Activated naive CD4-positive, alpha-beta T cell treated with anti-CD3 and anti-CD28 coated beads, Interleukin-2, amount 50 U/mL, for 16 hours (primary cell): ENCODE measurements around the gene OAS2.
"Not testable (repeated sequence)": the region's sequence is repeated elsewhere in the genome, so short reads cannot be mapped to it uniquely, and the experiment has no call there.

Experiments used
- DNase-seq: peaks from one replicate; pipeline ENCODE4 v3.0.0-alpha.2; 2020

OAS2 gene

GRCh38 chr12:112987561-112987960 is 9.2 kb downstream of the OAS2 start:
- no peak for DNase-seq

GRCh38 chr12:112988224-112988623 is 9.9 kb downstream of the OAS2 start:
- no peak for DNase-seq

GRCh38 chr12:112988823-112989385 is 10.6 kb downstream of the OAS2 start:
- not testable (repeated sequence) for DNase-seq

GRCh38 chr12:112989806-112990205 is 11.5 kb downstream of the OAS2 start:
- no peak for DNase-seq

DNA sequence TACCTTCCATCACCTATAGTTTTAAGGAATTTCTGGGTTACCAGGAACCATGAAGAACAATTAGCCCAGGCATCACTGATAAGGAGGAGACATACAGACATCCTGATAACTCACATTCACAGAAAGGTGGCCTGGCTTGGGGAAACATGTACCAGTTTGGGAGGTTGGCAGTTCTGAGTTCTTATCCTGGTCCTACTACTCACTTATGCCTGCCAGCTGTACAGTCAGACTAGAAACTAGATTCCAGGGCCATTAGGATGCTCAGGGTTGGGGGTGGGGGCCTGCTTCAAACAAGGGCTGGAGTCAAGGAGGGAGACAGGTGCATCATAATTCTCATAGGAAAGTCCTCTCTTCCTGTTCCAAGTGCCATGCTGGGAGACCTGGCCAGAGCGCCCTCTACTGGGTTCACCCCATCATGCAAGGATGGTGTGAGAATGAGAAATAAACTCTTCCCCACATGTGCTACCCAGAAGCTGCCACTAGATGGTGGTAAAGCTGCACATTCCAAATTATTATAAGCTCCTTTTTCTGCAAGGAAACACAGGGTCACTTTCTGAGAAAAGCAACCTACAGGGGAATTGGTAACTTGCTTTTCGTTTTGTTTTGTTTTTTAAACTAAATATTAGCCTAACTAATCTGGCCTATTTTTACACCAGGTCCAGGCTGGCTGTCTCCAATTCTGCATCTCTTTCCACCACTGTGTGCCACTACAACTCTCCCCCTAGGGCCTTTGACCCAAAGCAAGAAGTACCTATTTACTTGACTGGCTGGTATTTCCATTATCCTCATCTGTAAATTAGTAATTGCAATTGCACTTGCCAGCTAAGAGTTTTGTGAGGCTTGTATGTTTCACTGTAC is 14.5 kb downstream of the OAS2 start:
- DNase-seq, result peak; percentile 67

DNA sequence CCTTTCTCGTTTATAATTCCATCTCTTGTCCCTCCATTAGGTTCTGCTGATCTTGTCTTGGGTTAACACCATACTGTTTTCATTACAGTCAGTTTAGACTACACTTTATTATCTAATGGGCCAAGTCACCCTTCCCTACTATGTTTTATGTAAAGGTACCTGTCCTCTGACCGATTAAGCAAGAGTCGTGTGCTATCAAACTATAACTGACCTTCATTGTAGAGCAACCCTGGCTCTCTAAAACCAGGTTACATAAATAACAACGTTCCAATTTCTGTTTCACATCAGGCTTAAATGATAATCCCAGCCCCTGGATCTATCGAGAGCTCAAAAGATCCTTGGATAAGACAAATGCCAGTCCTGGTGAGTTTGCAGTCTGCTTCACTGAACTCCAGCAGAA is 16.7 kb downstream of the OAS2 start:
- DNase-seq, result no peak

- DNase-seq, result no peak
Measured at GRCh38 chr12:112996501-112996900, 18.2 kb downstream of the OAS2 start.

DNA sequence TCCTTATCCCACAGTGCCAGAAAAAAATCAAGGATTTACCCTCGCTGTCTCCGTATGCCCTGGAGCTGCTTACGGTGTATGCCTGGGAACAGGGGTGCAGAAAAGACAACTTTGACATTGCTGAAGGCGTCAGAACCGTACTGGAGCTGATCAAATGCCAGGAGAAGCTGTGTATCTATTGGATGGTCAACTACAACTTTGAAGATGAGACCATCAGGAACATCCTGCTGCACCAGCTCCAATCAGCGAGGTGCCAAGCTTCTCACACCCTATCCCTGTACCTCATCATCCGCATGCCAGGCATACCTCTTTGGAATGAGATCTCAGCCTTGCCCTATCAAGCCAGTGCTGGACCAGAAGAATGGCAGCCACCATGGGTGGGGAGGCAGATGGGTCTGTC is 19.2 kb downstream of the OAS2 start:
- DNase-seq, result no peak

- no peak for DNase-seq
Measured at GRCh38 chr12:112998987-112999767, 20.9 kb downstream of the OAS2 start.

DNA sequence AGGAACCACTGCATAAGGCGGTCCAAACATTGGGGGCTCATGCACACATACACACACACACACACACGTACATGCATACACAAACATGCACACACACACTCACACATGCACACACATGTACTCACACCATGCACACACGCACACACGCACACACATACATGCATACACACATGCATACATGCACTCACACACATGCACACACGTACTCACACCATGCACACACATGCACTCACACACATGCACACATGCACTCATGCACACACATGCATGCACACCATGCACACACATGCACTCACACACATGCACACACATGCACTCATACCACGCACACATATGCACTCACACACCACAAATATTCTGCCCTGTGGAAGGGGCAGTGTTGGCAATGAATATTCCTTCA is 22.1 kb downstream of the OAS2 start:
- no peak for DNase-seq

GRCh38 chr12:113002155-113002554 is 23.8 kb downstream of the OAS2 start:
- no peak for DNase-seq

DNA sequence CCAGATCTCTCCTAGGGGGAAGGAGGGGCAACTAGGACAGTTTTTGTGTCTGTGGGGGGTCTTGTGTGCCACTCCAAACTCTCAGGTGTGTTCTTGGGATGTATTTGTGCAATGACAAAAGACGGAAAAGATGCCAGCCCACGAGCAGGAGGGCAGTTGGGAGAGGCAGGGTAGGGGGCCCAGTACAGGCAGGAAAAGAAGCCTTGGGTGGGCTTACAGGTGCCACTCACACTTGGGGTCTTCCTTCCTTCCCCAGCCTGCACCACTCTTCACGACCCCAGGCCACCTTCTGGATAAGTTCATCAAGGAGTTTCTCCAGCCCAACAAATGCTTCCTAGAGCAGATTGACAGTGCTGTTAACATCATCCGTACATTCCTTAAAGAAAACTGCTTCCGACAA is 24.4 kb downstream of the OAS2 start:
- no peak for DNase-seq

GRCh38 chr12:113003636-113004035 is 25.3 kb downstream of the OAS2 start:
- DNase-seq, result no peak

- no peak for DNase-seq
Measured at GRCh38 chr12:113005762-113006161, 27.4 kb downstream of the OAS2 start.

- DNase-seq, result no peak
Measured at GRCh38 chr12:113006206-113006605, 27.9 kb downstream of the OAS2 start.

DNA sequence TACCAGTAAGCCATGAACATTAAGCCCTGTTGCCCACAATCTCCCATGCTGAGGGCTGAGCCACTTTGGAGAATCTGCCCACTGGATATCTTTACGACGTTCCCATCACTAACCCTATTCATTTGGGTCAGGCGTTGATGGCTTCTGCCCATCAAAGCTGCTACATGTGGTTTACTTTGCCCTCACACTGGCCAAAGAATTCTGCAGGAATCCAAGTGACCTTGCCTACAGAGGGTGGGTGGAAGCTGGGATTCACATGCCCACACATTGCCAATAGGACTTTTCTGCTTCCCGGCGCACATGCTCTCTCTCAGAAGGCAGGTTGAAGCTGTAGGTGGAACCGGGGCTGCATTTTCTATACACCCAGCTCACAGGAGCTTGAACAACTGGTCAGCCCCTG is 28.3 kb downstream of the OAS2 start:
- DNase-seq, result no peak

DNA sequence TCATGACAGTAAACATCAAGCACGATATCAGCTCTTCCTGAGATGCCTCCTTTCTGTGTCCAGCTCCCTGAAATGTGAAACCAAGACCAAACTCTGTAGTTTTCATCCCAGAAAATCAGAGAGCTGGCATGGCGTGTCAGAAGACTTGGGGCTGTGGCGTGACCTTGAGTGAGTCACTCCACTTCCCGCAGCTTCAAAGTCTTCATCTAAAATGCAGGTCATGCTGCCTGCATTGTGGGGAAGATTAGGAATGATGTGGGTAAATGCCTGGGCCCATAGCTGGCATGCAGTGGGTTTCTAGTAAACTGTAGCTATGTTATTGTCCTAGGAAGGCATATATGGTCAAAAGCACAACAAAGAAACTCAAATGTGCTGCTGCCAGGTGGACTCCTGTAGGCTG is 28.8 kb downstream of the OAS2 start:
- no peak for DNase-seq

- no peak for DNase-seq
Measured at GRCh38 chr12:113010701-113011100, 32.4 kb downstream of the OAS2 start.

- no peak for DNase-seq
Measured at GRCh38 chr12:113014565-113014964, 36.2 kb downstream of the OAS2 start.

DNA sequence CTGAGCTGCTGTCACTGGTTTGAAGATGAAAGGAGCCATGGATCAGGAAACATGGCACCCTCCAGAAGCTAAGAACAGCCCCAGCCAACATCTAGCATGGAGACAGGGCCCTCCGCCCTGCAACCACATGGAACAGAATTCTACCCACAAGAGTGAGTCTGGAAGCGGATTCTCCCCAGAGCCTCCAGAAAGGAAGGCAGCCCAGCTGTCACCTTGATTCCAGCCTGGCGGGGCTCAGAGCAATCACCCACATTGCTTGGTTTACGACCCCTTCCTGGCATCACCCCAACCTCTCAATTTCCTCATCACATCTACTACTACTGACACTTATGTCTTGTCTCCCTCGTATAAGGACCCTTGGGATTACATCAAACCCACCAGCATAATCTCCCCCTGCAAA is 38.5 kb downstream of the OAS2 start:
- DNase-seq, result no peak

- no peak for DNase-seq
Measured at GRCh38 chr12:113019025-113019424, 40.7 kb downstream of the OAS2 start.

GRCh38 chr12:113021500-113021899 is 43.2 kb downstream of the OAS2 start:
- DNase-seq, result no peak

DNA sequence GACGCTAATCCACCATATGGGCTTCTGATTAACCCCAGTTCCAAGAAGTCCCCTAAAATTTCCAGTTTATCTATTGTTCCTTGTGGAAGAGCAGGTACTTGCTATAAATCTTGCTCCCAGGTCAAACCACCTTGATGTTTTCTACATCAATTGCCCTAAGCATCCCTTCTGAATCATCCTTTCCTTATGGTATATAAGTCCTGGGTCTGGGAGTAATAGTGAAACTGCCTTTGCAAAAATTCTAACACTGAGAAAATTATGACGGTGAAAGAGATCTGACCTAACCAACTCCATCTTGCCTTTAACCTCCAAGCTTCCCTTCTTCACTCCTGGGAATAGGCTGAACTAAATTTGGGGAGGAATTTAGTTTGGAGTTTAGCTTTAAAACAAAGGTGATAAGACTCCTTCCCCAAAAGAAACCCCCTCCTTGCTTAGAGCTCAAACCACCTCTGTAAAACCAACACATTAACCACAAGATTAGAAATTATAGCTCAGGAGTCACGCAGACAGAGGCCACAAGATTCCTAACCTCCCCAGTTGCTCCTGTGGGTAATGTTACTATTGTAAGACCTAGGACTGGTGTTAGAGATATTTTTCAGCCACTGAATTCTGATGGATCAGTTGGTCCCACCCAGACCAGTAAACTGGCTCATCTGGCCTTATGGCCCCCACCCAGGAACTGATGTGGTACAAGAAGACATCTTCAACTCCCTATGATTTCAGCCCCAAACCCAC is 44.4 kb downstream of the OAS2 start:
- no peak for DNase-seq
